Hematopoietic multipotent progenitor cell treated with erythropoietin and hydrocortisone succinate and interleukin-3 and kit ligand, for 4 days (in vitro differentiated cells): ENCODE data around the gene ZNF512.
A peak's percentile ranks its signal among the peaks of the same experiment; 100 is the strongest.

ENCODE experiments used
- DNase-seq: peaks from one replicate; pipeline ENCODE4 v3.0.0-alpha.2; 2015

ZNF512 gene

GRCh38 chr2:27638037-27638637 is 55.3 kb downstream of the ZNF512 start:
- DNase-seq: no peak

- no peak for DNase-seq
Observed at GRCh38 chr2:27638709-27639108, 55.9 kb downstream of the ZNF512 start.

GRCh38 chr2:27640722-27641245 is 57.9 kb downstream of the ZNF512 start:
- no peak for DNase-seq

- DNase-seq: no peak
Observed at GRCh38 chr2:27645197-27645596, 62.4 kb downstream of the ZNF512 start.

GRCh38 chr2:27647289-27647688 is 64.4 kb downstream of the ZNF512 start:
- DNase-seq: no peak

GRCh38 chr2:27647737-27648136 is 64.9 kb downstream of the ZNF512 start:
- DNase-seq: no peak

- DNase-seq: no peak
Observed at GRCh38 chr2:27651056-27651455, 68.2 kb downstream of the ZNF512 start.

GRCh38 chr2:27652341-27652740 is 69.5 kb downstream of the ZNF512 start:
- DNase-seq: no peak

- no peak for DNase-seq
Observed at GRCh38 chr2:27652790-27653189, 69.9 kb downstream of the ZNF512 start.

- DNase-seq: no peak
Observed at GRCh38 chr2:27653397-27653796, 70.6 kb downstream of the ZNF512 start.

GRCh38 chr2:27655155-27655951 is 72.5 kb downstream of the ZNF512 start:
- no peak for DNase-seq

GRCh38 chr2:27661371-27661770 is 78.5 kb downstream of the ZNF512 start:
- DNase-seq: no peak

GRCh38 chr2:27663285-27664153 is 80.7 kb downstream of the ZNF512 start, which contains the start of the genes SLC4A1AP and SUPT7L:
TSS of gene SLC4A1AP (plus strand) at chr2:27663889. CDS start at chr2:27663915, 26 bp downstream.
TSS of gene SUPT7L (minus strand) at chr2:27663614. CDS start at chr2:27662192, 1,422 bp downstream.
- DNase-seq: peak; percentile 92

- no peak for DNase-seq
Observed at GRCh38 chr2:27664154-27664574, 81.3 kb downstream of the ZNF512 start.

GRCh38 chr2:27664622-27665363 is 82.0 kb downstream of the ZNF512 start:
- DNase-seq: no peak

GRCh38 chr2:27667446-27667845 is 84.6 kb downstream of the ZNF512 start:
- peak; percentile 22 for DNase-seq

- DNase-seq: no peak
Observed at GRCh38 chr2:27671235-27671634, 88.4 kb downstream of the ZNF512 start.
